NCI-H82 treated with DMSO at 0.1 percent for 48 hours (cell line): ENCODE results near the gene CDC14B.
"Not testable (repeated sequence)": the region's sequence is repeated elsewhere in the genome, so short reads cannot be mapped to it uniquely, and the experiment has no call there.

Experiments used
- DNase-seq: peaks from one replicate; lab custom pipeline; 2025; ENCODE audit not compliant: unreplicated experiment; lab: John Stamatoyannopoulos, UW

Gene CDC14B

GRCh38 chr9:96503918-96504317 lies 115.7 kb downstream of the CDC14B start:
- no peak for DNase-seq

GRCh38 chr9:96503374-96503748 lies 116.3 kb downstream of the CDC14B start:
- not testable (repeated sequence) for DNase-seq

GRCh38 chr9:96502539-96503373 lies 116.9 kb downstream of the CDC14B start:
- DNase-seq, result no peak

- DNase-seq, result no peak
Measured at GRCh38 chr9:96501633-96502538, 117.8 kb downstream of the CDC14B start.

- DNase-seq, result no peak
Measured at GRCh38 chr9:96500696-96501632, 118.7 kb downstream of the CDC14B start.

GRCh38 chr9:96499257-96499656 lies 120.4 kb downstream of the CDC14B start:
- DNase-seq, result no peak

- DNase-seq, result no peak
Measured at GRCh38 chr9:96498796-96499195, 120.8 kb downstream of the CDC14B start.

GRCh38 chr9:96497117-96497399 lies 122.6 kb downstream of the CDC14B start:
- no peak for DNase-seq

- DNase-seq, result no peak
Measured at GRCh38 chr9:96496368-96497116, 123.1 kb downstream of the CDC14B start.

- no peak for DNase-seq
Measured at GRCh38 chr9:96495341-96495740, 124.3 kb downstream of the CDC14B start.

GRCh38 chr9:96494215-96494800 lies 125.3 kb downstream of the CDC14B start:
- DNase-seq, result no peak

- no peak for DNase-seq
Measured at GRCh38 chr9:96493757-96494156, 125.9 kb downstream of the CDC14B start.

- no peak for DNase-seq
Measured at GRCh38 chr9:96492993-96493531, 126.6 kb downstream of the CDC14B start.

- DNase-seq, result no peak
Measured at GRCh38 chr9:96491880-96492525, 127.6 kb downstream of the CDC14B start.

GRCh38 chr9:96491079-96491879 lies 128.4 kb downstream of the CDC14B start:
- no peak for DNase-seq

- DNase-seq, result no peak
Measured at GRCh38 chr9:96490534-96491078, 129.0 kb downstream of the CDC14B start.

GRCh38 chr9:96489482-96489979 lies 130.1 kb downstream of the CDC14B start:
- no peak for DNase-seq

- DNase-seq, result no peak
Measured at GRCh38 chr9:96487949-96488348, 131.7 kb downstream of the CDC14B start.
